B cell (primary cell): Measurements from ENCODE around the gene CETN2. TPM values are rescaled to one million over a fixed set of nuclear protein-coding genes. Genes with fewer than 3 reads are reported as not detected.

Experiments
- ATAC-seq: fragments of 200-7000 bp; cut with Tn5 transposase; one replicate; pipeline ENCODE4 v1.10.0; 2021; ENCODE audit warnings: low read depth, mild to moderate bottlenecking, moderate number of reproducible peaks, moderate library complexity
- CTCF ChIA-PET: fragments of 350-600 bp; sonication (Branson Sonifier 250); formaldehyde crosslinking; loops from one replicate; lab custom pipeline; 2021; ENCODE audit warnings: antibody characterized with exemption, inconsistent platforms; lab: Charles Lee
- POLR2A ChIA-PET: fragments of 350-600 bp; sonication (Branson Sonifier 250); formaldehyde crosslinking; loops from one replicate; lab custom pipeline; 2021; ENCODE audit warnings: antibody characterized with exemption; lab: Charles Lee
- DNase-seq: peaks from one replicate; pipeline ENCODE4 v3.0.0; 2013
- H2AFZ ChIP-seq: 2 replicates; pipeline ENCODE4 v1.6.1; 2012; ENCODE audit warnings: mild to moderate bottlenecking, low read depth, low read length; ENCODE audit not compliant: insufficient read depth, poor library complexity, severe bottlenecking
- H3K27ac ChIP-seq, 2 donors: 1 replicate in 1 of 2; 2 replicates in 1 of 2; pipeline ENCODE4 v1.5.1; 2012 to 2013; ENCODE audit warnings: low read length in 2 of 2, mild to moderate bottlenecking in 2 of 2, moderate library complexity in 1 of 2
- H3K27me3 ChIP-seq, 4 experiments: fragments of 200-600 bp in 1 of 4; sonication (generic) in 1 of 4; replicated peaks in 1 of 4; 1 replicate in 2 of 4; 2 replicates in 2 of 4; pipeline versions ENCODE4 v1.6.1 to v1.7.0; 2013 to 2016; ENCODE audit warnings: low read length in 3 of 4, mild to moderate bottlenecking in 2 of 4, mixed read lengths in 1 of 4, moderate library complexity in 1 of 4; ENCODE audit not compliant: insufficient read depth in 4 of 4, control insufficient read depth in 3 of 4; ENCODE audit errors: control extremely low read depth in 1 of 4
- H3K36me3 ChIP-seq, 2 experiments: replicated peaks in 1 of 2; 1 replicate in 1 of 2; 2 replicates in 1 of 2; pipeline versions ENCODE4 v1.6.1 to v1.7.1; 2013; ENCODE audit warnings: low read length in 1 of 2; ENCODE audit not compliant: insufficient read depth in 2 of 2, control insufficient read depth in 1 of 2; ENCODE audit errors: control extremely low read depth in 1 of 2, extremely low read depth in 1 of 2
- H3K4me1 ChIP-seq, 2 donors: fragments of 200-600 bp in 1 of 2; sonication (generic) in 1 of 2; 1 replicate in 1 of 2; 2 replicates in 1 of 2; pipeline versions ENCODE4 v1.5.1 to v1.6.1; 2013 to 2017; ENCODE audit warnings: low read length in 2 of 2; ENCODE audit not compliant: control insufficient read depth in 2 of 2, insufficient read depth in 2 of 2
- H3K4me2 ChIP-seq: replicated peaks from 2 replicates; pipeline ENCODE3; 2012; ENCODE audit warnings: mild to moderate bottlenecking, low read depth, low read length; ENCODE audit not compliant: poor library complexity, severe bottlenecking
- H3K4me3 ChIP-seq, 5 experiments: fragments of 200-600 bp in 1 of 5; sonication (generic) in 1 of 5; 1 replicate in 3 of 5; 2 replicates in 2 of 5; pipeline versions ENCODE4 v1.5.1 to v1.7.0; 2011 to 2016; ENCODE audit warnings: low read length in 4 of 5, mild to moderate bottlenecking in 4 of 5, low read depth in 2 of 5, control low read depth in 1 of 5, moderate library complexity in 1 of 5; ENCODE audit not compliant: insufficient read depth in 1 of 5; ENCODE audit errors: control extremely low read depth in 1 of 5, extremely low read depth in 1 of 5
- H3K79me2 ChIP-seq: fragments of 200-600 bp; sonication (generic); one replicate; pipeline ENCODE4 v1.6.0; 2016; ENCODE audit warnings: low read length; ENCODE audit not compliant: control insufficient read depth, insufficient read depth
- H3K9ac ChIP-seq: fragments of 200-600 bp; sonication (generic); 2 replicates; pipeline ENCODE4 v1.6.1; 2017; ENCODE audit warnings: mild to moderate bottlenecking, low read length, moderate library complexity
- H3K9me3 ChIP-seq, 3 donors: one replicate each; pipeline versions ENCODE4 v1.6.1 to v1.7.1; 2013; ENCODE audit warnings: low read length in 2 of 3; ENCODE audit not compliant: control insufficient read depth in 2 of 3, insufficient read depth in 1 of 3; ENCODE audit errors: control extremely low read depth in 1 of 3
- H4K20me1 ChIP-seq: 2 replicates; pipeline ENCODE4 v1.6.0; 2012; ENCODE audit warnings: mild to moderate bottlenecking, low read length; ENCODE audit not compliant: insufficient read depth, control insufficient read depth, poor library complexity, severe bottlenecking
- H3K27ac Mint-ChIP-seq: one replicate; pipeline ENCODE4 v1.8.0; 2021; ENCODE audit warnings: mixed read lengths
- H3K27me3 Mint-ChIP-seq: one replicate; pipeline ENCODE4 v1.8.0; 2021; ENCODE audit warnings: mixed read lengths
- H3K4me1 Mint-ChIP-seq: one replicate; pipeline ENCODE4 v1.8.0; 2021; ENCODE audit warnings: mixed read lengths
- H3K4me3 Mint-ChIP-seq: one replicate; pipeline ENCODE4 v1.8.0; 2021; ENCODE audit warnings: mixed read lengths
- H3K9me3 Mint-ChIP-seq: one replicate; pipeline ENCODE4 v1.8.0; 2022; ENCODE audit warnings: mixed read lengths; ENCODE audit not compliant: insufficient read depth
- CTCF ChIP-seq: fragments of 200-600 bp; IDR thresholded peaks from one replicate; pipeline ENCODE4 v1.8.0; 2022; ENCODE audit warnings: antibody characterized with exemption, mild to moderate bottlenecking
- EZH2 ChIP-seq: IDR thresholded peaks from 2 replicates; pipeline ENCODE4 v1.6.1; 2012; ENCODE audit warnings: borderline replicate concordance, low read depth, mild to moderate bottlenecking, moderate library complexity, low read length; ENCODE audit not compliant: insufficient read depth, poor library complexity, severe bottlenecking
- WGBS: methylation state at CpG from one replicate; pipeline ENCODE4 v1.1.5; 2013; ENCODE audit warnings: missing lambda C conversion rate; ENCODE audit not compliant: insufficient coverage; 5-methylcytosine and 5-hydroxymethylcytosine counted together
- intact Hi-C: fragments of 100-400 bp; cut with micrococcal nuclease; formaldehyde crosslinking; loops from one replicate; pipeline ENCODE4 v1.10.0; 2022
- polyA plus RNA-seq: library from polyadenylated mRNA; depleted of rRNA; stranded (reverse); fragments of >200 nt; gene quantifications from 2 replicates; pipeline ENCODE4 v1.2.3, GENCODE V29; 2012
- total RNA-seq, 2 donors: library from RNA; stranded (reverse); fragments of 120-200 nt in 1 of 2; gene quantifications; 1 replicate in 1 of 2; 2 replicates in 1 of 2; pipeline versions ENCODE4 v1.2.3 to v1.2.4, GENCODE V29; 2013 to 2022

CETN2 gene
- total and polyA plus RNA-seq, 2 donors (not counting 1 experiment from before 2014, with no cell fraction given), result 3.3 to 9.4 TPM

DNA sequence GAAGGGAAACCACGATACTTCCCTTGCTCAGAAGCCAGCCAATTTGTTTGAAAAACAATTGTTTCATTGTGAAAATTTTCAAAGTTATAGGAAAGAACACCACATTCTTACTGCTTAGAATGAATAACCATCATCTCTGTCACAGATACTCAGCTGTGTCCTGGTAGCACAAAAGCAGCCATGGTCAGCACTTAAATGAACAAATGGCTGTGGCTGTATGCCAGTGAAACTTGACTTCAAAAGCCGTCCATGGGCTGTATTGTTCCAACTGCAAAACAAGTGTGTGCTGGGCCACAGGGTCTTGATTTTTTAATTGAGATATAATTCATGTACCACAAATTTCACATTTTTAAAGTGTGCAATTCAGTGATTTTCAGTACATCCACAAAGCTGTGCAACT, 19.9 kb upstream of the CETN2 start:
- intact Hi-C loops, result no loop called here
- TF ChIP-seq CTCF (no peak), EZH2 (no peak)
- no CpG with 5 or more reads among the region's 2 CpGs for WGBS
- Histone ChIP-seq H3K9me3 (no peaks in the 10 kb centered on the region), H3K4me1 (peaks cover 0 to 3% of the 10 kb centered on the region in 2 donors), H3K4me3 (no peak overlapping the region), H3K9ac (no peak overlapping the region), H3K36me3 (peaks cover 0 to 6% of the 10 kb centered on the region in 2 experiments), H3K27ac (no peak overlapping the region), H2AFZ (no peak overlapping the region), H4K20me1 (no peaks in the 10 kb centered on the region), H3K4me2 (no peak overlapping the region), H3K27me3 (no peaks in the 10 kb centered on the region), H3K79me2 (no peaks in the 10 kb centered on the region)
- H3K27me3 Mint-ChIP-seq, result no peaks in the 10 kb centered on the region
- ChIA-PET POLR2A (no interaction called here), CTCF (no interaction called here)
- H3K4me1 Mint-ChIP-seq, result peaks cover 3% of the 10 kb centered on the region
- H3K27ac Mint-ChIP-seq, result no peak overlapping the region
- ATAC-seq, result no peak
- H3K9me3 Mint-ChIP-seq, result no peaks in the 10 kb centered on the region
- no peak overlapping the region for H3K4me3 Mint-ChIP-seq
- no peak for DNase-seq

GRCh38 chrX:152847281-152847680, 16.7 kb upstream of the CETN2 start:
- intact Hi-C loops, result no loop called here
- ChIA-PET CTCF (no interaction called here), POLR2A (no interaction called here)
- Histone ChIP-seq H3K79me2 (peaks cover 2% of the 10 kb centered on the region), H2AFZ (no peak overlapping the region), H3K4me3 (no peak overlapping the region), H3K27me3 (no peaks in the 10 kb centered on the region), H3K4me1 (peaks cover 0 to 3% of the 10 kb centered on the region in 2 donors), H3K9me3 (no peaks in the 10 kb centered on the region), H3K27ac (no peak overlapping the region), H3K36me3 (peaks cover 0 to 8% of the 10 kb centered on the region in 2 experiments), H4K20me1 (no peaks in the 10 kb centered on the region), H3K4me2 (no peak overlapping the region), H3K9ac (no peak overlapping the region)
- no CpG with 5 or more reads among the region's 6 CpGs for WGBS
- Mint-ChIP-seq H3K9me3 (no peaks in the 10 kb centered on the region), H3K4me1 (peaks cover 3% of the 10 kb centered on the region), H3K4me3 (no peak overlapping the region), H3K27ac (no peak overlapping the region), H3K27me3 (no peaks in the 10 kb centered on the region)
- TF ChIP-seq CTCF (no peak), EZH2 (no peak)
- ATAC-seq (no peak), DNase-seq (peak; percentile 17)
